ENCODE data around the gene DENND5A. TPM values are rescaled to one million over a fixed set of nuclear protein-coding genes. Genes with fewer than 3 reads are reported as not detected.
"Not testable (repeated sequence)": the region's sequence is repeated elsewhere in the genome, so short reads cannot be mapped to it uniquely, and the experiment has no call there.

DENND5A gene
- total RNA-seq, 1 donor from 2014 or later: 185 TPM

DNA sequence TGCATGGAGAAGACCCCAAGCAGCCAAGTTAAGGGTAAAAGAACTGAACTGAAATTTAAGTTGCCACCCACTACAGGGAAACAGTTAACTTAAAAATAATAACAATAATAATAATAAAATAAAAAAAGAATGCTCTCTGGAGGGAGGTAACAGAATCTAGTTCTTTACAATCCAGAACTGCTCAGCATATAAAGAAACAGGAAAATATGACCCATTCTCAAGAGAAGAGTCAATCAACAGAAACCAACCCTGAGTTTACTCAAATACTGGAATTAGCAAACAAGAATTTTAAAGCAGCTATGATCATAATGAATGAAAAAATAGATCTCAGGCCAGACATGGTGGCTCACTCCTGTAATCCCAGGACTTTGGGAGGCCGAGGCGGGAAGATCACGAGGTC lies 53.8 kb downstream of the DENND5A start:
- DNase-seq (ENCODE audit: low read depth, low spot score): no peak

GRCh38 chr11:9210922-9211320 lies 54.2 kb downstream of the DENND5A start:
- DNase-seq (ENCODE audit: low read depth, low spot score): no peak

- DNase-seq (ENCODE audit: low read depth, low spot score): no peak
Observed at GRCh38 chr11:9210224-9210921, 54.8 kb downstream of the DENND5A start.

DNA sequence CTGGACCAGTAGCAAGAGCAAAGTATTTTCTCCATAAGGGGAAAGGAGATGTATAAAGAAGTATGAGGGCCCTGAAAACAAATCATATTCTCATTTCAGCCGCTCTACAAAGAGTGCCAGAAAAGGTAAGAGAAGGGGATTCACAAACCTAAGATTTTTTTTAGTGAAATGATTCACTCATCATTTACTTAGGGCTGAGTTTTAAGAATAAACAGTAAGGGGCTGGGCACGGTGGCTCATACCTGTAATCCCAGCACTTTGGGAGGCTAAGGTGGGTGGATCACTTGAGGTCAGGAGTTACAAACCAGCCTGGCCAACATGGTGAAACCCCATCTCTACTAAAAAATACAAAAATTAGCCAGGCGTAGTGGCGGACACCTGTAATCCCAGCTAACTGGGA lies 55.5 kb downstream of the DENND5A start:
- DNase-seq (ENCODE audit: low read depth, low spot score): not testable (repeated sequence)

GRCh38 chr11:9208726-9209501 lies 56.2 kb downstream of the DENND5A start:
- DNase-seq (ENCODE audit: low read depth, low spot score): no peak

- no peak for DNase-seq (ENCODE audit: low read depth, low spot score)
Observed at GRCh38 chr11:9207229-9207628, 57.9 kb downstream of the DENND5A start.

GRCh38 chr11:9206496-9206895 lies 58.7 kb downstream of the DENND5A start:
- DNase-seq (ENCODE audit: low read depth, low spot score): no peak

DNA sequence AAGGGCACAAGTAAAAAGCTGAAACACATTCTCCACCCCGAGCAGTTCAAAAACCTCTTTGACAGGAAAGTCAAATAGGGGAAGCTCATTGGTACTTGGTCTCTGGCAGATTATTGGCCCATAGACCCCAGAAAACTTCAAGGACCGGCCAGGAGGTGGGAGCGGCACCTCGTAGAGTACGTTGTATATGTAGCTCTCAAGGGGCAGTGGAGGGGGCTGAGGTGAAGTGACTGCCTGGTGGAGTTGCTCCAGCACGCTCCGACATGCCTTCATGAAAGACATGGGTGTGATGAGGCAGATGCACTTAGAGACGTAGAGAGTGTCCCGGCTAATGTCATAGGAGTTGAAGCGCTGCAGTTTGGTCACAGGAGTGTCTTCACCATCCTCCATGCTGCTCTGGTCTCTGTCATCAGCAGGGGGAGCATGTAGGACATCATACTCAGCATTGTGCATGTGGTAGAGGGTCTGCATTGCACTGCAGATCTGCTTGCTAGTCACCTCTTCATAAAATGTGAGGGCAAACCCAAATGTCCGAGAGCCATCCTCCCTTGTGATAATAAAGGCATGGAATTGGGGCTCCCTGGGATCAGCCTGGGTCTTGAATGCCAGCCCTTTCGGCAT lies 61.3 kb downstream of the DENND5A start:
- no peak for DNase-seq (ENCODE audit: low read depth, low spot score)

GRCh38 chr11:9201372-9202162 lies 63.6 kb downstream of the DENND5A start:
- no peak for DNase-seq (ENCODE audit: low read depth, low spot score)

- no peak for DNase-seq (ENCODE audit: low read depth, low spot score)
Observed at GRCh38 chr11:9200471-9200870, 64.7 kb downstream of the DENND5A start.

- DNase-seq (ENCODE audit: low read depth, low spot score): no peak
Observed at GRCh38 chr11:9193316-9193715, 71.8 kb downstream of the DENND5A start.

DNA sequence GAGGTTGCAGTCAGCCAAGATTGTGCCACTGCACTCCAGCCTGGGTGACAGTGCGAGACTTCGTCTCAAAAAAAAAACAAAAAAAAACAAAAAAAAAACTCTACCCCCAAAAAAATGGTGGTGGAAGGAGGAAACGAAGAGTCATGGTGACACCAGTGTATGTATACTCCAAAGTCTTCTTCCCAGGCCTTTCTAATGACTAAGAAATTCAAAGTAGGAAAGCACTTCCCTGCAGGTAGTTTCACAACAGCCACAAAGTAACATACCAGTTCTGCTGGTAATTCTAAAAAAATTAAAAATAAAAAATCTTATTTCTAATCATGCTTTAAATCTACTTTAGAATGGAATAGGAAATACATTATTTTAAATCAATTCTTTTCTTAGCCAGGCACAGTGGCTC lies 72.6 kb downstream of the DENND5A start:
- DNase-seq (ENCODE audit: low read depth, low spot score): no peak

GRCh38 chr11:9190326-9191016 lies 74.7 kb downstream of the DENND5A start:
- not testable (repeated sequence) for DNase-seq (ENCODE audit: low read depth, low spot score)

DNA sequence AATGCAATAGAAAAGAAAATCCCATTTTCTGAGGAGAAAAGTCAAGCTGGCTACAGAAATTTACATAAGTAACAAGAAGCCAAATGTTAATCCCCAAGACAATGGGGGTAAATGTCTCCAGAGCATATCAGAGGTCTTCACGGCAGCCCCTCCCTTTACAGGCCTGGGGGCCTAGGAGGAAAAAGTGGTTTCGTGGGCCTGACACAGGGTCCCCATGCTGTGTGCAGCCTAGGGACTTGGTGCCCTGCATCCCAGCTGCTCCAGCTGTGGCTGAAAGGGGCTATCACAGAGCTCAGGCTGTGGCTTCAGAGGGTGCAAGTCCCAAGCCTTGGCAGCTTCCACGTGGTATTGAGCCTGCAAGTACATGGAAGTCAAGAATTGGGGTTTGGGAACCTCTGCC lies 76.3 kb downstream of the DENND5A start:
- DNase-seq (ENCODE audit: low read depth, low spot score): not testable (repeated sequence)

GRCh38 chr11:9187616-9188015 lies 77.5 kb downstream of the DENND5A start:
- DNase-seq (ENCODE audit: low read depth, low spot score): no peak

- DNase-seq (ENCODE audit: low read depth, low spot score): no peak
Observed at GRCh38 chr11:9184516-9184915, 80.6 kb downstream of the DENND5A start.

DNA sequence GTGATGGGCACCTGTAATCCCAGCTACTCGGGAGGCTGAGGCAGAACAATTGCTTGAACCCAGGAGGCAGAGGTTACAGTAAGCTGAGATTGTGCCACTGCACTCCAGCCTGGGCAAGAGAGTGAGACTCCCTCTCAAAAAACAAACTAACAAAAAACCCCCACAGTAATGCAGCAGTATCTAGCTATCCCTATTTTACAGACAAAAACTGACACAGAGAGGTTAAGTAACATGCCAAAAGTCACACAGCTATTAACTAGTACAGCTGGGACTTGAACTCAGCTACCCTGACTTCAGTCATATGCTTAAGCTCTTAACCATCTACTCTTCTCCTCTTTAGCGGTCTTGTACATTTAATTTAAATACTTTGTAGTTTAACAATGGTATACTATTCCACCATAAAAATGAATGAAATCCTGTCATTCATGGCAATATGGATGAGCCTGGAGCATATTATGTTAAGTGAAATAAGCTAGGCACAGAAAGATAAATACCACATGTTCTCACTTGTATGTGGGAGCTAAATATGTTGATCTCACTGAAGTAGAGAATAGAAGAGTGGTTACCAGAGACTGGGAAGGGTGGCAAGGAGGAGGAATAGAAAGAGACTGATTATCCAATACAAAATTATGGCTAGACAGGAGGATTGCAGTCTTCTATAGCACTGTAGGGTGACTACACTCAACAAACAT lies 82.8 kb downstream of the DENND5A start:
- DNase-seq (ENCODE audit: low read depth, low spot score): no peak

GRCh38 chr11:9180784-9181183 lies 84.4 kb downstream of the DENND5A start:
- DNase-seq (ENCODE audit: low read depth, low spot score): peak; percentile 63

GRCh38 chr11:9179141-9179540 lies 86.0 kb downstream of the DENND5A start:
- no peak for DNase-seq (ENCODE audit: low read depth, low spot score)

- DNase-seq (ENCODE audit: low read depth, low spot score): no peak
Observed at GRCh38 chr11:9178716-9179115, 86.4 kb downstream of the DENND5A start.

Data from pulmonary artery endothelial cell (primary cell).